GM06990 (cell line): ENCODE data around the gene AMOTL2.

Experiments used
- DNase-seq: peaks from one replicate; pipeline ENCODE4 v3.0.0-alpha.2; 2011; ENCODE audit not compliant: insufficient read length; ENCODE audit errors: extremely low read depth
- H3K27me3 ChIP-seq: replicated peaks from 2 replicates; pipeline ENCODE4 v1.6.0; 2011; ENCODE audit warnings: low read length; ENCODE audit not compliant: control insufficient read depth, insufficient read depth
- H3K36me3 ChIP-seq: 2 replicates; pipeline ENCODE4 v1.5.1; 2011; ENCODE audit warnings: low read length; ENCODE audit not compliant: control insufficient read depth, insufficient read depth
- H3K4me3 ChIP-seq: replicated peaks from 2 replicates; pipeline ENCODE4 v1.5.1; 2011; ENCODE audit warnings: low read depth, mild to moderate bottlenecking, control low read depth, low read length
- CTCF ChIP-seq: IDR thresholded peaks from 2 replicates; pipeline ENCODE4 v1.5.1; 2011; ENCODE audit warnings: low read length, control low read depth, mild to moderate bottlenecking, inconsistent platforms; ENCODE audit not compliant: insufficient read depth, poor library complexity, severe bottlenecking

AMOTL2 gene

GRCh38 chr3:134374105-134374790, at the start of gene AMOTL2:
Gene AMOTL2 (minus strand): TSS chr3:134374447. CDS start chr3:134371433, 3,014 bp downstream.
- Histone ChIP-seq H3K36me3 (no peaks in the 10 kb centered on the region), H3K27me3 (peaks cover 7% of the 10 kb centered on the region), H3K4me3 (peak within 1 kb of the TSS; percentile 43)
- TF ChIP-seq CTCF, result no peak
- peak; percentile 26 for DNase-seq

- no peak for TF ChIP-seq CTCF
- H3K27me3 ChIP-seq, result peaks cover 3% of the 10 kb centered on the region; the same call in 1 of the 2 replicates
- DNase-seq, result no peak
- no peaks in the 10 kb centered on the region for H3K36me3 ChIP-seq
- no peak overlapping the region for H3K4me3 ChIP-seq
Measured at GRCh38 chr3:134423153-134423552, 48.9 kb upstream of the AMOTL2 start.

- no peak for DNase-seq
- TF ChIP-seq CTCF, result no peak
- H3K36me3 ChIP-seq, result no peaks in the 10 kb centered on the region
Measured at GRCh38 chr3:134419960-134420321, 45.7 kb upstream of the AMOTL2 start.

GRCh38 chr3:134419214-134419959, 45.1 kb upstream of the AMOTL2 start:
- Histone ChIP-seq H3K27me3 (peaks cover 3% of the 10 kb centered on the region; the same call in 1 of the 2 replicates), H3K4me3 (no peak overlapping the region), H3K36me3 (no peaks in the 10 kb centered on the region)
- TF ChIP-seq CTCF, result no peak
- no peak for DNase-seq

More at GRCh38 chr3:134419960-134420321, 45.7 kb upstream of the AMOTL2 start:
- H3K4me3 ChIP-seq, result no peak overlapping the region
- H3K27me3 ChIP-seq, result peaks cover 3% of the 10 kb centered on the region; the same call in 1 of the 2 replicates

GRCh38 chr3:134409041-134409440, 34.8 kb upstream of the AMOTL2 start:
- TF ChIP-seq CTCF, result no peak
- no peak for DNase-seq
- Histone ChIP-seq H3K4me3 (no peak overlapping the region), H3K36me3 (no peaks in the 10 kb centered on the region), H3K27me3 (no peaks in the 10 kb centered on the region; the same call in 1 of the 2 replicates)
